Esophagus squamous epithelium (tissue), 4 donors: Measurements from ENCODE around the gene SCAANT1.

Experiments used
- CTCF ChIP-seq, 6 experiments: fragments of 450-650 bp in 4 of 6; fragments of 200-600 bp in 2 of 6; sonication (generic) in 2 of 6; IDR thresholded peaks; one replicate each; pipeline ENCODE4 v1.5.1; 2016 to 2019; ENCODE audit warnings: antibody characterized with exemption in 6 of 6, mild to moderate bottlenecking in 4 of 6, moderate library complexity in 4 of 6
- POLR2A ChIP-seq, 4 donors: fragments of 450-650 bp; IDR thresholded peaks; one replicate each; pipeline ENCODE4 v1.6.1; 2017; ENCODE audit warnings: antibody characterized with exemption in 4 of 4, mild to moderate bottlenecking in 4 of 4, moderate library complexity in 3 of 4

GRCh38 chr3:63949005-63949404 is 36.8 kb upstream of the SCAANT1 start:
- TF ChIP-seq POLR2A (IDR thresholded peaks at IDR 0.05) (no peak), CTCF (IDR thresholded peaks at IDR 0.05) (no peak)
